GM12878 (cell line): Measurements from ENCODE around the gene KIRREL1. TPM values are rescaled to one million over a fixed set of nuclear protein-coding genes. Genes with fewer than 3 reads are reported as not detected.

Source experiments
- ATAC-seq: fragments of 200-7000 bp; cut with Tn5 transposase; 3 replicates; pipeline ENCODE4 v1.9.1; 2020; ENCODE audit warnings: mild to moderate bottlenecking, moderate library complexity
- BruUV-seq: library from RNA; stranded (reverse); fragments of 400-500 nt; replicated peaks from 2 replicates; lab custom pipeline; 2021; lab: Mats Ljungman, UMichigan
- CTCF ChIA-PET: fragments of 300-600 bp; sonication (Branson Sonifier 250); formaldehyde crosslinking; extraction: SDS; loops from one replicate; lab custom pipeline; 2021; ENCODE audit warnings: inconsistent platforms; lab: Yijun Ruan, JAX
- POLR2A ChIA-PET: fragments of 350-600 bp; formaldehyde crosslinking; extraction: SDS; loops from one replicate; lab custom pipeline; 2021; ENCODE audit warnings: inconsistent platforms; lab: Charles Lee
- RAD21 ChIA-PET: fragments of 300-600 bp; sonication (Branson Sonifier 250); formaldehyde crosslinking; loops from one replicate; lab custom pipeline; 2023; ENCODE audit warnings: antibody characterized with exemption; ENCODE audit not compliant: unreplicated experiment; lab: Charles Lee
- SMC1A ChIA-PET: fragments of 300-600 bp; sonication (Branson Sonifier 250); formaldehyde crosslinking; loops from one replicate; lab custom pipeline; 2023; ENCODE audit not compliant: unreplicated experiment, uncharacterized antibody; lab: Charles Lee
- DNase-seq: peaks from one replicate; pipeline ENCODE4 v3.0.0-alpha.2; 2011; ENCODE audit warnings: low read depth, low spot score
- FAIRE-seq: peaks from 3 replicates; lab custom pipeline; 2011; peaks lifted over from hg19 to GRCh38; lab: Jason Lieb, UNC
- H2AFZ ChIP-seq: 2 replicates; pipeline ENCODE4 v1.6.0; 2011; ENCODE audit warnings: low read depth, low read length, control low read depth; ENCODE audit not compliant: control insufficient read depth
- H3K27ac ChIP-seq: 2 replicates; pipeline ENCODE4 v1.5.1; 2011; ENCODE audit warnings: control low read depth; ENCODE audit not compliant: control insufficient read depth, insufficient read depth
- H3K27me3 ChIP-seq, 2 experiments: replicated peaks in 1 of 2; 2 replicates each; pipeline versions ENCODE4 v1.6.0 to v1.6.1; 2011; ENCODE audit warnings: low read length in 1 of 2; ENCODE audit not compliant: control insufficient read depth in 2 of 2, insufficient read depth in 2 of 2
- H3K36me3 ChIP-seq, 2 experiments: 2 replicates each; pipeline ENCODE4 v1.5.1; 2011; ENCODE audit warnings: low read length in 1 of 2; ENCODE audit not compliant: control insufficient read depth in 2 of 2, insufficient read depth in 2 of 2
- H3K4me1 ChIP-seq: 2 replicates; pipeline ENCODE4 v1.6.1; 2011; ENCODE audit warnings: mild to moderate bottlenecking, low read length, moderate library complexity, mixed read lengths; ENCODE audit not compliant: control insufficient read depth, insufficient read depth
- H3K4me2 ChIP-seq: 2 replicates; pipeline ENCODE4 v1.6.0; 2011; ENCODE audit warnings: control low read depth; ENCODE audit not compliant: control insufficient read depth, insufficient read depth
- H3K4me3 ChIP-seq: fragments of 200-600 bp; sonication (generic); 2 replicates; pipeline ENCODE4 v1.5.1; 2016
- H3K79me2 ChIP-seq: 2 replicates; pipeline ENCODE4 v1.6.0; 2011; ENCODE audit warnings: low read length; ENCODE audit not compliant: control insufficient read depth, insufficient read depth
- H3K9ac ChIP-seq: 2 replicates; pipeline ENCODE4 v1.8.0; 2011; ENCODE audit warnings: low read length, control low read depth, mixed read lengths; ENCODE audit not compliant: control insufficient read depth, insufficient read depth
- H3K9me3 ChIP-seq: replicated peaks from 3 replicates; pipeline ENCODE4 v1.5.1; 2011; ENCODE audit warnings: mild to moderate bottlenecking, low read length; ENCODE audit not compliant: control insufficient read depth, insufficient read depth
- H4K20me1 ChIP-seq: 2 replicates; pipeline ENCODE4 v1.6.0; 2011; ENCODE audit not compliant: control insufficient read depth, insufficient read depth
- CBX5 ChIP-seq: sonication (generic); IDR thresholded peaks from 2 replicates; pipeline ENCODE4 v1.6.1; 2016; ENCODE audit warnings: low read depth, moderate library complexity, mild to moderate bottlenecking, inconsistent platforms
- CREM ChIP-seq: IDR thresholded peaks from 2 replicates; pipeline ENCODE4 v1.6.1; 2014; ENCODE audit warnings: antibody characterized with exemption, low read depth
- E2F8 ChIP-seq: fragments of 450-650 bp; IDR thresholded peaks from 2 replicates; pipeline ENCODE4 v1.6.1; 2018; ENCODE audit warnings: mild to moderate bottlenecking, low read depth, moderate library complexity; ENCODE audit not compliant: partially characterized antibody
- HCFC1 ChIP-seq: fragments of 150-350 bp; IDR thresholded peaks from 2 replicates; pipeline ENCODE4 v1.6.1; 2014; ENCODE audit warnings: low read length
- KLF5 ChIP-seq: fragments of 450-650 bp; IDR thresholded peaks from 2 replicates; pipeline ENCODE4 v1.6.1; 2014; ENCODE audit warnings: mild to moderate bottlenecking; ENCODE audit not compliant: partially characterized antibody
- MLLT1 ChIP-seq: fragments of 450-650 bp; IDR thresholded peaks from 2 replicates; pipeline ENCODE4 v1.6.1; 2016; ENCODE audit warnings: mild to moderate bottlenecking
- PRDM15 ChIP-seq: fragments of 450-650 bp; formaldehyde crosslinking; IDR thresholded peaks from 2 replicates; pipeline ENCODE4 v1.4.0; 2020; ENCODE audit warnings: mild to moderate bottlenecking, moderate library complexity
- SIN3A ChIP-seq: IDR thresholded peaks from 2 replicates; pipeline ENCODE4 v1.6.1; 2012; ENCODE audit warnings: low read depth, low read length, improper control_type of control experiment
- SMAD5 ChIP-seq: IDR thresholded peaks from 2 replicates; pipeline ENCODE4 v1.6.1; 2016; ENCODE audit warnings: antibody characterized with exemption, low read depth
- SREBF2 ChIP-seq: IDR thresholded peaks from 2 replicates; pipeline ENCODE4 v1.6.1; 2012; ENCODE audit warnings: mild to moderate bottlenecking, low read length
- ZBED1 ChIP-seq: IDR thresholded peaks from 2 replicates; pipeline ENCODE4 v1.6.1; 2016; ENCODE audit warnings: borderline replicate concordance
- ZNF384 ChIP-seq: IDR thresholded peaks from 2 replicates; pipeline ENCODE4 v1.6.1; 2012; ENCODE audit warnings: low read depth, mild to moderate bottlenecking, low read length, improper control_type of control experiment, borderline replicate concordance
- WGBS: methylation state at CpG from one replicate; pipeline ENCODE4 v1.1.6; 2016; ENCODE audit warnings: low lambda C conversion rate; ENCODE audit not compliant: insufficient replicate concordance, insufficient coverage; ENCODE audit errors: missing lambda C conversion rate; 5-methylcytosine and 5-hydroxymethylcytosine counted together
- in situ Hi-C: fragments of 300-500 bp; cut with MboI; formaldehyde crosslinking; loops from 9 replicates; pipeline ENCODE4 v1.14.3; 2018; ENCODE audit warnings: mixed read lengths
- intact Hi-C: fragments of 100-400 bp; cut with micrococcal nuclease; formaldehyde crosslinking; loops from one replicate; pipeline ENCODE4 v1.14.2; 2022; ENCODE audit not compliant: unreplicated experiment
- polyA plus RNA-seq, 11 experiments: library from polyadenylated mRNA; depleted of rRNA in 4 of 11; unstranded in 6 of 11; stranded (reverse) in 5 of 11; fragments of >200 nt; fragmentation: Nextera tagmentation in 4 of 11; fragmentation: Illumina TruSeq in 1 of 11; extraction: Ambion mirVana in 4 of 11; extraction: Trizol in 1 of 11; gene quantifications; 1 replicate in 1 of 11; 2 replicates in 10 of 11; pipeline versions ENCODE4 v1.2.1 to v1.2.3, GENCODE V29; 2011 to 2016; ENCODE audit warnings: inconsistent platforms in 2 of 11, missing spikeins in 2 of 11, low read depth in 1 of 11
- total RNA-seq, 4 experiments: library from RNA; depleted of rRNA in 3 of 4; stranded (reverse); fragments of >200 nt in 3 of 4; fragmentation: Illumina TruSeq in 1 of 4; extraction: Trizol in 1 of 4; gene quantifications; 2 replicates each; pipeline versions ENCODE4 v1.2.1 to v1.2.3, GENCODE V29; 2013 to 2021
- TF ChIP-seq, protein P1 (sequence below): IDR thresholded peaks from 2 replicates; pipeline ENCODE4 v1.6.1; 2012; ENCODE audit warnings: mild to moderate bottlenecking, low read depth, low read length

The KIRREL1 gene
- total and polyA plus RNA-seq, 10 of the 15 experiments (the other 5 are each of a cell fraction or from before 2014, with no cell fraction given): 0.15 TPM; not detected in 9

DNA sequence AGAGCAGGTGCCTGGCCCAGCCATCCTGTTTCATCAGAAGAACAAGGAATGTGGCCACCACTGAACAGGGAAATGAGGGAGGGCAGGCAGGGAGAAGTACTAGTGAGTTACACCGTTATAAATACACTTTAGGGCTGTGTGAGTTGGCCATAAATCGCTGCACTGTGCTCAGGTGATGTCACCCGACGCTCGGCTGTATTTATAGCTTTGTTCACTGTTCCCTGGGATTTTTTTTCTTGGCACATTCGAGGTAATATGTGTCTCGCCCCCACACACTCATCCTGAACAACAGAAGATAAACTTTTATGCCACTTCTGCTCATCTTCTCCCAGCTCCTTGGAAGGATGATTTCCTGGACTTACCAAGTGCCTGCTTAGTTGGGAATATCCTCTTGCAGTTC is 9.0 kb upstream of the KIRREL1 start:
- Histone ChIP-seq H3K27ac (no peak overlapping the region), H4K20me1 (no peaks in the 10 kb centered on the region), H3K9me3 (no peaks in the 10 kb centered on the region), H3K27me3 (peaks cover 0 to 2% of the 10 kb centered on the region in 2 experiments; a peak in 1 of 4 replicates), H3K4me3 (no peak overlapping the region), H3K4me2 (no peak overlapping the region), H3K79me2 (no peaks in the 10 kb centered on the region), H3K4me1 (no peaks in the 10 kb centered on the region), H3K9ac (no peak overlapping the region), H2AFZ (no peak overlapping the region), H3K36me3 (no peaks in the 10 kb centered on the region)
- ATAC-seq (no peak), DNase-seq (no peak), FAIRE-seq (no peak)
- SMC1A ChIA-PET: interaction anchor here (0.6 to 1.3 kb wide), 2 partner anchors 140 to 606 kb away, joined by 3 to 5 read pairs; no protein-coding TSS in a partner anchor
- CTCF ChIA-PET: interaction anchor here (0.7 to 2.1 kb wide), 6 partner anchors 7 to 140 kb away, joined by 3 to 6 read pairs (median 4); no protein-coding TSS in a partner anchor
- POLR2A ChIA-PET: no interaction called here
- BruUV-seq: no TSS peak
- WGBS: 26% methylated on average over 7 of the region's 7 CpGs
- RAD21 ChIA-PET: no interaction called here
- intact Hi-C loops: no loop called here
- in situ Hi-C loops: no loop called here
- TF ChIP-seq ZBED1 (no peak), E2F8 (no peak), ZNF384 (no peak), MLLT1 (no peak), SMAD5 (no peak), HCFC1 (no peak), CBX5 (no peak), SREBF2 (no peak), PRDM15 (no peak), SIN3A (no peak), CREM (no peak), KLF5 (no peak)
- TF ChIP-seq, protein P1, sequence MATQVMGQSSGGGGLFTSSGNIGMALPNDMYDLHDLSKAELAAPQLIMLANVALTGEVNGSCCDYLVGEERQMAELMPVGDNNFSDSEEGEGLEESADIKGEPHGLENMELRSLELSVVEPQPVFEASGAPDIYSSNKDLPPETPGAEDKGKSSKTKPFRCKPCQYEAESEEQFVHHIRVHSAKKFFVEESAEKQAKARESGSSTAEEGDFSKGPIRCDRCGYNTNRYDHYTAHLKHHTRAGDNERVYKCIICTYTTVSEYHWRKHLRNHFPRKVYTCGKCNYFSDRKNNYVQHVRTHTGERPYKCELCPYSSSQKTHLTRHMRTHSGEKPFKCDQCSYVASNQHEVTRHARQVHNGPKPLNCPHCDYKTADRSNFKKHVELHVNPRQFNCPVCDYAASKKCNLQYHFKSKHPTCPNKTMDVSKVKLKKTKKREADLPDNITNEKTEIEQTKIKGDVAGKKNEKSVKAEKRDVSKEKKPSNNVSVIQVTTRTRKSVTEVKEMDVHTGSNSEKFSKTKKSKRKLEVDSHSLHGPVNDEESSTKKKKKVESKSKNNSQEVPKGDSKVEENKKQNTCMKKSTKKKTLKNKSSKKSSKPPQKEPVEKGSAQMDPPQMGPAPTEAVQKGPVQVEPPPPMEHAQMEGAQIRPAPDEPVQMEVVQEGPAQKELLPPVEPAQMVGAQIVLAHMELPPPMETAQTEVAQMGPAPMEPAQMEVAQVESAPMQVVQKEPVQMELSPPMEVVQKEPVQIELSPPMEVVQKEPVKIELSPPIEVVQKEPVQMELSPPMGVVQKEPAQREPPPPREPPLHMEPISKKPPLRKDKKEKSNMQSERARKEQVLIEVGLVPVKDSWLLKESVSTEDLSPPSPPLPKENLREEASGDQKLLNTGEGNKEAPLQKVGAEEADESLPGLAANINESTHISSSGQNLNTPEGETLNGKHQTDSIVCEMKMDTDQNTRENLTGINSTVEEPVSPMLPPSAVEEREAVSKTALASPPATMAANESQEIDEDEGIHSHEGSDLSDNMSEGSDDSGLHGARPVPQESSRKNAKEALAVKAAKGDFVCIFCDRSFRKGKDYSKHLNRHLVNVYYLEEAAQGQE: no peak
